Stimulated activated CD8-positive, alpha-beta memory T cell treated with anti-CD3 and anti-CD28 coated beads, Interleukin-15, amount 100 ng/mL, for 48 hours (primary cell): ENCODE measurements around the gene HEMK1.

ENCODE experiments used
- DNase-seq, 2 donors: peaks; one replicate each; pipeline ENCODE4 v3.0.0-alpha.2; 2020; ENCODE audit warnings: low read depth in 2 of 2

The HEMK1 gene

DNA sequence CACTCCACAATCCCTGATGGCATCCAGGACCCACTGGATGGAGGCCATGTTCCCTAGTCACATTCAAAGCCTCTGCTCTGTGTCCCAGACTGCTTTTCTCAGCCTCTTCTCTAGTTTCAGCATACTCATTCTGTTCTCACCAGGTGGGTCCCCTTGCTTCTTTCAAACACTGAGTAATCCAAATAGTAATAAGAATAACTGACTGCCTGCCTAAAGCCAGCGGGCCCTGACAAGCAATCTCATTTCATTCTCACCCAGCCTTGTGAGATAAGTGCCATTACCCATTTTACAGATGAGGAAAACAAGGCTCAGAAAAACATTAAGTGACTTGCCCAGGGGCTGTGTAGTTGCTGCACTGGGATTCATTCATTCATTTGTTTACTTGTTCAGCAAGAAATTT is 73.1 kb downstream of the HEMK1 start:
- no peak for DNase-seq

DNA sequence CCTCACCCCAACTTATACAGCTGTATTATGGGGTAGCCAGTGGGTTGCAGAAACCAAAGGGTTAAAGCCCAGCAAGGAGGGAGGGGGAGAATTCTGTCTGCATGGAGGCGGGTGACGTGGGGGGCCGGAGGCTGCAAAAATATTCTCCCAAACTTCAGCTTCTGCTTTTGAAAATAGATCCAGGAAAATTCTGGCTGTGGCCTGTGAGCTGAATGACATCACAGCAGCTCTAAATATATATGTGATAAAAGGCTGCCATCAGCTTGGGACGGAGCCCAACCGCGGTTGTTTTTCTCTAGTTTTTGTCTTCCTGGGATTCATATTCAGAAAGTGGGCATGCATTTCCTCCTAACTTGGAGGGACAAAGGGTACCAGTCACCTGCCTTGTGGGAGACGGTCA is 75.2 kb downstream of the HEMK1 start:
- DNase-seq: no peak

DNA sequence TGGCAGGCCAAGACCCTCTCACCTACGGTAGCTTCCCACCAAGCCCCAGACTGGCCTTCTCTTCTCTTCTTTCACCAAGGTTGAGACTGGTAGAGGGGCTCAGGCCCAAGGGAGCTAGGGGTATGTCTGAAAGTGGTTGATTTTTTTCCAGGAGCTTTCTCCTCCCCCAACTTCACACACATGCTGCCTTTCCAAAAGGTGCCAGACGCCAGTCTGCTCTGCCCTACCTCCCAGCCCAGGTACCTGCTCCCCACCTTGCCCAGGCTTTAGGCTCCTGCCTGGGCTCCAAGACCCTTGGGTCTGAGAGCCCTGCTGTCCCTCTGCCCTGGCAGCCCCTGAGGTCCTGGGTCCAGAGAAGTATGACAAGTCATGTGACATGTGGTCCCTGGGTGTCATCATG is 76.1 kb downstream of the HEMK1 start:
- no peak for DNase-seq
